ENCODE results near the gene ZNF543.

- TF ChIP-seq CTCF (IDR thresholded peaks at IDR 0.05; ENCODE audit: low read length) (no peak), EZH2 (IDR thresholded peaks at IDR 0.05; ENCODE audit: borderline replicate concordance, low read length) (no peak)
These were observed 11.8 kb upstream of the ZNF543 start for GRCh38 chr19:57308514-57308913.

All from OCI-LY1 (cell line).